ENCODE data around the gene DIP2A.

DIP2A gene

DNA sequence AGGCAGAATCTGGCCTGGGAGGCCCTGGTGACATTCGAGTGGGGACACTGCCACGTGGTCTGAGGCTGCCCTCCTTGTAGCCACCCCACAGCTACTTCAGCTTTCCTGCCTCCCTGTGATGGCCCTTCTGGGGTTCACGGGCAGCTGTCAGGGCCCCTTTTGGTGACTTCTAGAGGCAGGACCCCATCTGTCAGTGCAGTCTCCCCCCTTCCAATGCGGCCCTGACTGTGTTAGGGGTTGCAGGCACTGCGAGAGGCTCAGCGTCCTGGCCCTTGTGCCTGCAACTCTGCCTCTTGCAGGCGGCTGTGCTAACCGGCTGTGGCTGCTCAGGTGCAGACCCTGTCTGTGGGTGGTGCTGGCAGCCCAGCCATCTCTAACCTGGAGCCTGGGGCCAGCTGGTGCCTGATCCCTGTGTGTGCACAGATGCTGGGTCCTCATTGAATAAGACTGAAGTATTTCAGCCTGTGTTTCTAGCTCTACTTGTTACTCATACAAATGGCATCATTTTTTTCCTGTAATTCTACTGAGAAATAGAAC lies 84.0 kb downstream of the DIP2A start:
- H3K9me3 ChIP-seq (ENCODE audit: low read length) = no peaks in the 10 kb centered on the region
- no peaks in the 10 kb centered on the region for H3K27me3 ChIP-seq (ENCODE audit: control insufficient read depth in 1 of 2, insufficient read depth in 2 of 2, low read length in 2 of 2)
- peaks cover 68% of the 10 kb centered on the region for H3K36me3 ChIP-seq (ENCODE audit: insufficient read depth, low read length)

DNA sequence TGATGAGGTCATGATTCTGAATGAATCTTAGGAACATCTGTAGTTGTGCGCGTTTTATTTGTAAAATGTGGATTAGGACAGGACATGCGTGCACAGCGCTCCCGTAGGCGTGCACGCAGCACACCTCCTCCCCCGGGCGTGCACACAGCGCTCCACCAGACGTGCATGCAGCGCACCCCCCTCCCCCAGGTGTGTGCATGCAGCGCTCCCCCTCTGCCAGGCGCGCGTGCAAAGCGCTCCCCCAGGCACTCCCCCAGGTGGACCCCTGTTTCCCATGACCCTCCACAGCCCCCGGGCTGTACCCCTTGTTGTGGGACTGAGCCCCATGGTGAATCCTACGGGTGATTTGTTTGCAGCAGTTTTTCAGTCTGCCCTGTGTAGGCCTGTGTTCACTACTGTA lies 84.6 kb downstream of the DIP2A start:
- no peak overlapping the region for H3K4me3 ChIP-seq (ENCODE audit: low read depth in 1 of 2, low read length in 2 of 2)
- no peak overlapping the region for H3K9ac ChIP-seq (ENCODE audit: low read length)
- no peaks in the 10 kb centered on the region for H3K27me3 ChIP-seq (ENCODE audit: control insufficient read depth in 1 of 2, insufficient read depth in 2 of 2, low read length in 2 of 2)
- H3K36me3 ChIP-seq (ENCODE audit: insufficient read depth, low read length) = peaks cover 66% of the 10 kb centered on the region
- H3K9me3 ChIP-seq (ENCODE audit: low read length) = no peaks in the 10 kb centered on the region
- H3K4me1 ChIP-seq (ENCODE audit: insufficient read depth, low read length) = no peaks in the 10 kb centered on the region
- no peak overlapping the region for H3K27ac ChIP-seq (ENCODE audit: low read depth, low read length)

More for the DNA sequence above, 84.0 kb downstream of the DIP2A start:
- Histone ChIP-seq H3K4me3 (ENCODE audit: low read depth in 1 of 2, low read length in 2 of 2) (no peak overlapping the region), H3K4me1 (ENCODE audit: insufficient read depth, low read length) (no peaks in the 10 kb centered on the region), H3K27ac (ENCODE audit: low read depth, low read length) (no peak overlapping the region), H3K9ac (ENCODE audit: low read length) (no peak overlapping the region)

DNA sequence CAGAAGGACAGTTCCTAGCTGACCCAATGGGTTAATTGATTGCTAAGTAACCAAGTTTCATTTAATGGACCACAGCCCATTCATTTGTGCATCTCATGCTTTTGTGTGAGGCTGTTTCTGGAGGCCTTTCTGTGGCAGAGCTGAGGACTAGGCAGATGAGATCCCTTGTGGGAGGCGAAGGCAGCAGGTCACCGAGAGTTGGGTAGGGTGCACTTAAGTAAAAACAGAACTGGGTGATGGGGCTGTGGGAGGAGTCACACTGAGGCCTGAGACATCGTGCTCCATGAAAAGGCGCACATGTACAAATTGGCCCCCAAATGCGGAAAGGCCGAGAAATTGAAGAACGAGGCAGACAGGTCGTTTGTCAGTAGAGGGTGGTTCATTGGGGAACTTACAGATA lies 85.3 kb downstream of the DIP2A start:
- Histone ChIP-seq H3K4me3 (ENCODE audit: low read depth in 1 of 2, low read length in 2 of 2) (no peak overlapping the region), H3K36me3 (ENCODE audit: insufficient read depth, low read length) (peaks cover 66% of the 10 kb centered on the region), H3K27me3 (ENCODE audit: control insufficient read depth in 1 of 2, insufficient read depth in 2 of 2, low read length in 2 of 2) (no peaks in the 10 kb centered on the region), H3K27ac (ENCODE audit: low read depth, low read length) (no peak overlapping the region), H3K9me3 (ENCODE audit: low read length) (no peaks in the 10 kb centered on the region), H3K9ac (ENCODE audit: low read length) (no peak overlapping the region), H3K4me1 (ENCODE audit: insufficient read depth, low read length) (no peaks in the 10 kb centered on the region)

DNA sequence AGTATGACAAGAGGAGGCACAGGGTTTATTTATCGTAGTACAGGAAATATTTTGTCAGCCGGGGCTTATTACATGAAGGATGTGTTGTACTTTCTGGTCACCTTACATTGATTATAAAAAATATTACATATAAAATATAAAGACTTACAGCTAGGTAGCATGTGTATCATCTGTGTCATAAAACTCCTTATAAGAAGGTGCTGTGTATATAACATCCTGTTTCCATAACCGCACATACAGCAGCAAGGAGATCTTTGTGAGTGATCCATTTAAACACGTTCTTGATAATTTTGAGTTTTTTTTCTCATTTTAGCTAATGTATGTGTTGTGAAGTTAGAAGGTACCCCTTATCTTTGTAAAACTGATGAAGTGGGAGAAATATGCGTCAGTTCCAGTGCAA lies 86.1 kb downstream of the DIP2A start:
- Histone ChIP-seq H3K4me3 (ENCODE audit: low read depth in 1 of 2, low read length in 2 of 2) (no peak overlapping the region), H3K9me3 (ENCODE audit: low read length) (no peaks in the 10 kb centered on the region), H3K9ac (ENCODE audit: low read length) (no peak overlapping the region), H3K27me3 (ENCODE audit: control insufficient read depth in 1 of 2, insufficient read depth in 2 of 2, low read length in 2 of 2) (no peaks in the 10 kb centered on the region), H3K4me1 (ENCODE audit: insufficient read depth, low read length) (no peaks in the 10 kb centered on the region), H3K36me3 (ENCODE audit: insufficient read depth, low read length) (peaks cover 59% of the 10 kb centered on the region), H3K27ac (ENCODE audit: low read depth, low read length) (no peak overlapping the region)

DNA sequence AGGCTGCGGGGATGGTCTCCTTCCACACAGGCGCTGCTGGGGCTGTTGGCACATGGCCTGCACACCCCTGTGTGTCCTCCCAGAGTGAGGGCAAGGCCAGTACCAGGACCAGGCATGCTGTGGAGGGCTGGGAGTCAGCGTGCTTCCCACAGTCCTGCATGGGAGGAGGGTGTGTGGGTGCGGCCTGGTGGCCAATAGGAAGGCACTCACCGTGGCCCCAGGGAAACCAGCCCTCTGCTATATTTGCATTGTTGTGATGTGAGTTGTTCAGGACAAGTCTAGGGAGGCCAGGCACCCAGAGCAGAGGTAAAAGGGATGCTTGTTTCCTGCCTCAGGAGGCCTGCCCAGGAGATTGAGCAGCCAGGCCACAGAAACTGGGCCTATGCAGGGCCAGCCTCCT lies 86.7 kb downstream of the DIP2A start:
- Histone ChIP-seq H3K4me1 (ENCODE audit: insufficient read depth, low read length) (no peaks in the 10 kb centered on the region), H3K4me3 (ENCODE audit: low read depth in 1 of 2, low read length in 2 of 2) (no peak overlapping the region), H3K9ac (ENCODE audit: low read length) (no peak overlapping the region), H3K27ac (ENCODE audit: low read depth, low read length) (no peak overlapping the region), H3K27me3 (ENCODE audit: control insufficient read depth in 1 of 2, insufficient read depth in 2 of 2, low read length in 2 of 2) (no peaks in the 10 kb centered on the region), H3K36me3 (ENCODE audit: insufficient read depth, low read length) (peaks cover 56% of the 10 kb centered on the region), H3K9me3 (ENCODE audit: low read length) (no peaks in the 10 kb centered on the region)

DNA sequence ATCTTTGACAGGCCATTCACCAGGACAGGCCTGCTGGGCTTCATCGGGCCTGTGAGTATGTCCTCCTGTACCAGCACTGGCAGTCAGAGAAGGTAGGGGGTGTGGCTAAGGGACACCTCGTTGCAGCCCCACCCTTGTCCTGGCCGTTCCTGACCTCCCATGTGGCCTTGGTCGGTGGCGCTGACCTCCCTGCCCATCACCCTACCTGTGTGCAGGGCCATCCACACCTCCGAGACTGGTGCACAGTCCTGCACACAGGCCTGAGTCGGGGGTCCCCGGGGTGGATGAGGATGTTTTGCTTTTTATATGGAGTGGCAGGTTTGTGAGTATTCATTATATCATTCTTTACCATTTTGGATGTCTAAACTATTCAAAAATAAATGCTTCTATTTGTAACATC lies 87.2 kb downstream of the DIP2A start:
- no peak overlapping the region for H3K4me3 ChIP-seq (ENCODE audit: low read depth in 1 of 2, low read length in 2 of 2)
- H3K9ac ChIP-seq (ENCODE audit: low read length) = no peak overlapping the region
- no peaks in the 10 kb centered on the region for H3K27me3 ChIP-seq (ENCODE audit: control insufficient read depth in 1 of 2, insufficient read depth in 2 of 2, low read length in 2 of 2)
- H3K36me3 ChIP-seq (ENCODE audit: insufficient read depth, low read length) = peaks cover 60% of the 10 kb centered on the region
- H3K9me3 ChIP-seq (ENCODE audit: low read length) = no peaks in the 10 kb centered on the region
- H3K27ac ChIP-seq (ENCODE audit: low read depth, low read length) = no peak overlapping the region
- no peaks in the 10 kb centered on the region for H3K4me1 ChIP-seq (ENCODE audit: insufficient read depth, low read length)

DNA sequence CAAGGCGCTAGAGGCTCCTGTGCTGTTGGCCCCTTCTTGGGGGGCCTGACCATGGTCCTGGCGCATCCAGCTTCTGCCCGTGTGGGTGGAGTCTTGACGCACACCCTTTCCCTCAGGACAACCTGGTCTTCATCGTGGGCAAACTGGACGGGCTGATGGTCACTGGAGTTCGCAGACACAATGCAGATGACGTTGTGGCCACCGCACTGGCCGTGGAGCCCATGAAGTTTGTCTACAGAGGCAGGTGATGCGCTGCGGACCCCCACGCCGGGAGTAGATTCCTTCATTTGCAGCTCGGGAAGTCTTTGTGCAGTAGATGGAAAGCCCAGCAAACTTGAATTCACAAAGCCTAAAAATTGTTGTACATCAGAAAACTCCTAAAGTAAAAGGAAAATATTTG lies 88.1 kb downstream of the DIP2A start:
- Histone ChIP-seq H3K4me3 (ENCODE audit: low read depth in 1 of 2, low read length in 2 of 2) (no peak overlapping the region), H3K9me3 (ENCODE audit: low read length) (no peaks in the 10 kb centered on the region), H3K27ac (ENCODE audit: low read depth, low read length) (no peak overlapping the region), H3K4me1 (ENCODE audit: insufficient read depth, low read length) (no peaks in the 10 kb centered on the region), H3K36me3 (ENCODE audit: insufficient read depth, low read length) (peaks cover 55% of the 10 kb centered on the region), H3K9ac (ENCODE audit: low read length) (no peak overlapping the region), H3K27me3 (ENCODE audit: control insufficient read depth in 1 of 2, insufficient read depth in 2 of 2, low read length in 2 of 2) (no peaks in the 10 kb centered on the region)

DNA sequence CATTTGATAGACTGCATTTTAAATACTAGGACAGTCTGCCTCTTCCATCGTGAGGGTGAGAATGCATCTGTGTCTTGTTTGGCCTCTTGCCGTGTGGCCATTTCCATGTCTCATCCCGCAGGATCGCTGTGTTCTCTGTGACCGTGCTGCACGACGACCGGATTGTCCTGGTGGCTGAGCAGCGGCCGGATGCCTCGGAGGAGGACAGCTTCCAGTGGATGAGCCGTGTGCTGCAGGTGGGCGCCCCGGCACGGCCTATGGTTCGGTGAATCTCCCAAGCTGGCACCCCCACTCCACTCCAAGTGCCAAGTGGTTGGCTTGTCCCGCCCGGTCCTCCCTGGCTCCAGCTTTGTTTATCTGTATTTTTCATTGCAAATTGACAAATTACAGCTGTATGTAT lies 91.0 kb downstream of the DIP2A start:
- no peak overlapping the region for H3K9ac ChIP-seq (ENCODE audit: low read length)
- peaks cover 58% of the 10 kb centered on the region for H3K36me3 ChIP-seq (ENCODE audit: insufficient read depth, low read length)
- no peaks in the 10 kb centered on the region for H3K4me1 ChIP-seq (ENCODE audit: insufficient read depth, low read length)
- H3K27ac ChIP-seq (ENCODE audit: low read depth, low read length) = no peak overlapping the region
- no peaks in the 10 kb centered on the region for H3K9me3 ChIP-seq (ENCODE audit: low read length)
- no peaks in the 10 kb centered on the region for H3K27me3 ChIP-seq (ENCODE audit: control insufficient read depth in 1 of 2, insufficient read depth in 2 of 2, low read length in 2 of 2)
- no peak overlapping the region for H3K4me3 ChIP-seq (ENCODE audit: low read depth in 1 of 2, low read length in 2 of 2)

DNA sequence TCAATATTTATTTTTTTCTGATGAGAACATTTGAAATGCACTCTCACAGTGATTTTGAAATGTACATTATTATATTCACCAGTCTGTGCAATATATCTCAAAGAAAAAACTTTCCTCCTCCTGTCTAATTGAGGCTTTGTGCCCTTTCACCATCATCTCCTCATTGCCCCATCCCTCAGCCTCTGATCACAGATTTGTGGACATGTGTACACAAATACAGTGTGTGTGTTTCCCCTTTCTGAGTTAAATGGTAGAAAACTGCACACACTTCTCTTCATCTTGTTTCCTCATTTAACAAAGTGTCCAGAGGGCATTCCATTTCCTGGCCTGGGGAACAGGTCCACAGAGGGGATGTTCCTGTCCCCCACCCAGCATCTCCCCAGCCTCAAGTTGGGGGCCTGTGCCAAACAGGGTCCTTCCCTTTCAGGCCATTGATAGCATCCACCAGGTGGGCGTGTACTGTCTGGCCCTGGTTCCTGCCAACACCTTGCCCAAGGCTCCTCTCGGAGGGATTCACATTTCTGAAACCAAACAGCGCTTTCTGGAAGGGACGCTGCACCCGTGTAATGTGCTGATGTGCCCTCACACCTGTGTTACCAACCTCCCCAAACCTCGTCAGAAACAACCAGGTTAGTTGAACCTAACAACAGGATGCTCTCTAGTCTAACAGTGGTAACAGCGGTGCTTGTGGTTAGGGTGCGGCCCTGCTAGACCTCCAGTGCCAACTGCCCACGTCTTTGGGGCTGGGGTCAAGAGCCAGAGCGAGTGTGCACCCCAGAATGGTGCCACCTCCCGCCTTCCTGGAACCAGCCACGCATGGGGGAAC lies 91.6 kb downstream of the DIP2A start:
- H3K4me3 ChIP-seq (ENCODE audit: low read depth in 1 of 2, low read length in 2 of 2) = no peak overlapping the region
- no peak overlapping the region for H3K27ac ChIP-seq (ENCODE audit: low read depth, low read length)
- peaks cover 64% of the 10 kb centered on the region for H3K36me3 ChIP-seq (ENCODE audit: insufficient read depth, low read length)
- no peaks in the 10 kb centered on the region for H3K27me3 ChIP-seq (ENCODE audit: control insufficient read depth in 1 of 2, insufficient read depth in 2 of 2, low read length in 2 of 2)
- H3K9ac ChIP-seq (ENCODE audit: low read length) = no peak overlapping the region
- no peaks in the 10 kb centered on the region for H3K9me3 ChIP-seq (ENCODE audit: low read length)
- H3K4me1 ChIP-seq (ENCODE audit: insufficient read depth, low read length) = no peaks in the 10 kb centered on the region

DNA sequence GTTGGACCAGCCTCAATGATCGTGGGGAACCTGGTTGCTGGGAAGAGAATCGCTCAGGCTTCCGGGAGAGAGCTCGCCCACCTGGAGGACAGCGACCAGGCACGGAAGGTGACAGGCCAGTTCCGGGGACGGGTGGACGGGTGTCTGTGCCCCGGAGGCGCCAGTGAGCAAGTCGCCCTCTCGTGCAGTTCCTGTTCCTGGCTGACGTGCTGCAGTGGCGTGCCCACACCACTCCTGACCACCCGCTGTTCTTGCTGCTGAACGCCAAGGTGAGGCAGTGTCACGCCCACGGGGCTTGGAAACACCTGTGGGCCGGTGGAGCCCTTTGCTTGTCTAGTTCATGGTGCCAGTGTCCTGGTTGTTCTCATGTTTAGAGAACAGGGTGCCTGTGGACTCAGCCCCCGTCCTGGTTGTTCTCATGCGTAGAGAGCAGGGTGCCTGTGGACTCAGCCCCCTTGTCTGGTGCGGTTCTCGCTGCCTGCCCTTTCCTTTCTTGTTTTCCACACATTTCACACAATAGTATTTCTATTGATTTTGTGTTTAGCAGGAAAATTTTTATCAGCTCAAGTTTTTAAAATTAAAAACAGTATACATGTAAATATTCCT lies 93.0 kb downstream of the DIP2A start:
- H3K4me1 ChIP-seq (ENCODE audit: insufficient read depth, low read length) = no peaks in the 10 kb centered on the region
- H3K27me3 ChIP-seq (ENCODE audit: control insufficient read depth in 1 of 2, insufficient read depth in 2 of 2, low read length in 2 of 2) = no peaks in the 10 kb centered on the region
- peaks cover 67% of the 10 kb centered on the region for H3K36me3 ChIP-seq (ENCODE audit: insufficient read depth, low read length)
- no peak overlapping the region for H3K9ac ChIP-seq (ENCODE audit: low read length)
- H3K27ac ChIP-seq (ENCODE audit: low read depth, low read length) = no peak overlapping the region
- H3K9me3 ChIP-seq (ENCODE audit: low read length) = no peaks in the 10 kb centered on the region
- H3K4me3 ChIP-seq (ENCODE audit: low read depth in 1 of 2, low read length in 2 of 2) = no peak overlapping the region

DNA sequence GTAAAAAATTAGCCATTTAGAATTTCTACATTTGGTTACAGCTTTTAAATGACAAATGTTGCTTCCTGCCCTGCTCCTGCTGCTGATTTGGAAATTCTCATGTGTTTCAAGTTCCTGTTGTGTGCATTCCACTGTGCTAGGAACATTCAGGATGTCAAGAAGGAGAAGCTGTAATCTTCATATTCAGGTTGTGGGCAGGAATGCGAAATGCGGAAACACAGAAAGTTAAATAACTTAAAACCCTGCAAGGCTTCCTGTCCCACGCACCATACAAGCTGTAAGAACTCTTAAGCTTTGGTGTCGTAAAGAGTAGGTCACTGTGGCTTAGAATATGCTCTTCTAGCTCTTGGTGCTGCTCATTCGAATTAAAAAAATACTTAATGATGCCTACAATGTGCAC lies 93.6 kb downstream of the DIP2A start:
- Histone ChIP-seq H3K9me3 (ENCODE audit: low read length) (no peaks in the 10 kb centered on the region), H3K27ac (ENCODE audit: low read depth, low read length) (no peak overlapping the region), H3K36me3 (ENCODE audit: insufficient read depth, low read length) (peaks cover 73% of the 10 kb centered on the region), H3K4me3 (ENCODE audit: low read depth in 1 of 2, low read length in 2 of 2) (no peak overlapping the region), H3K9ac (ENCODE audit: low read length) (no peak overlapping the region), H3K27me3 (ENCODE audit: control insufficient read depth in 1 of 2, insufficient read depth in 2 of 2, low read length in 2 of 2) (no peaks in the 10 kb centered on the region), H3K4me1 (ENCODE audit: insufficient read depth, low read length) (no peaks in the 10 kb centered on the region)
